Measurements from ENCODE around the gene RIPPLY2.

Gene RIPPLY2

GRCh38 chr6:83905648-83906047 lies 52.5 kb downstream of the RIPPLY2 start:
- DNase-seq (ENCODE audit: low read depth, low spot score) = no peak
